Measurements from ENCODE around the gene AFAP1.

AFAP1 gene

DNA sequence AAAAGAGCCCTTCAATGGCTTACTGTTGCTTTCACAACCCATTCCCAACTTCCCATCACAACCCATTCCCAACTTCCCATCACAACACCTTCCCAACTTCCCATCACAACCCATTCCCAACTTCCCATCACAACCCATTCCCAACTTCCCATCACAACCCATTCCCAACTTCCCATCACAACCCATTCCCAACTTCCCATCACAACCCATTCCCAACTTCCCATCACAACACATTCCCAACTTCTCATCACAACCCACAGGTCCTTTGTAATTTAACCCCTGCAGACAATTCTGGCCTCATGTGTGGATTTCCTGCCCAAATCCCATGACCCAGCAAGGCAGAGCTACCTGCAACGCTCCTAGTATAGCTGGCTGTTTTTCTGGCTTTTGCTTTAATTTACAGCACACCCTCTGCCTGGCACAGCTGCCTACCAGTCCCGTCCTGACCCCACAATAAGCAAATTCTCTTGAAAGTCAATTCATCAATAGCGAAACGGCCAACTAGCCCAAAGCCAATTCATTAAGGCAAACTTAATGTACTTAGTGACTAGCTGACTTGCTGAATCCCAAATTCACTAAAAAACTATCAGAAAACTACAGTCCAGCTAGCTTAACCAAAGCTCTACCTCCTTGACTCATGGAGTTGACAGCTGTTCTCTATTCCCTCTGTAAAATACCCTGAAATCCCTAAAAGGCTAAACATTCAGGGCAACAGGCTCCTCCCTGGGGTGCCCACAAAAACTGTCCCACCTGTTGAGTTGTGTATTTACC lies 75.6 kb downstream of the AFAP1 start:
- no peak for DNase-seq (ENCODE audit: low spot score)

DNA sequence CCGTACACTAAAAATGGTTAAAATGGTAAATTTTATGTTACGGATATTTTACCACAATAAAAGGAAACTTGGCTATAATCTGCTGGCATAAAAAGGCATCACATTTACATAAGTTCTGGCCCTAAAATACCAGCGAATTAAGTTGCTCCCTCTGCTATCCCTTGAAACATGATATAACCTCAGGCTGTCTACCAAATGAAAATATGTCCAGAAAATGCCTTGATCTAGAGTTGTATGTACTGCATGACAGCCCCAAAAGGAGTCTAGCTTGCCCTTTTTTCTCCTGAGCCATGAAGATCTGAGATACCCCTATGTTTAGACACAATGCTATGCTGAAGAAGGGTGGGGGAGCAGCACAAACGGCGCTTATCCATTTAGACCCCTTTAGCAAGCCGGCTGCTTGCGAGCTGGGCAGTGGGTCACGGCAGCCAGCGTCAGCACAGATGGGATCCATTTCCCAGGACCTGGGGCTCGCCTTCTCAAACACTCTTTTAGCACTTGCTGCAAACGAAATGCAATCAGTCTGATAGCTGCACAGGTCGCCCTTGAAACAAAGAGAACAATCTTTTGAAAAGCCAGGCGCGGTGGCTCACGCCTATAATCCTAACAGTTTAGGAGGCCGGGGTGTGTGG lies 77.0 kb downstream of the AFAP1 start:
- no peak for DNase-seq (ENCODE audit: low spot score)

DNA sequence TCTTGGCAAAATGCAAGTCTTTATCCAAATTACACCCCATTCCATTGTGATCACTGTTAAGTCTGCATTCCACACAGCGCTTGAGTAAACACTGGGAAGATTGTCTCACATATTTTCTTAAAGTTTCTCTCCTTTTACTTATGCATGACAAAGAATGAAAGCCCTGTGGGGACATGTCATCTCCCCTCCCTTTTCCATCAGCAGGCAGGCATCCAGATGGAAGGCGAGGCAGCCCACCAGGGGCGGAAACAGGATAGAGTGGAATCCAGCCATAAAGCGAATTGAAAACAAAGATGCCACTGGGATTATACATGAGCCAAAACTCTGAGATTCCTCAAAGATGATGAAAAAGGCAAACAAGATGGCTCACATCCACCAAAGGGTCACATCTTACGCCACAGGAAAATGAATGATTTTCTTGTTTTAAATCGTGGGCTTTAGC lies 78.2 kb downstream of the AFAP1 start:
- no peak for DNase-seq (ENCODE audit: low spot score)

DNA sequence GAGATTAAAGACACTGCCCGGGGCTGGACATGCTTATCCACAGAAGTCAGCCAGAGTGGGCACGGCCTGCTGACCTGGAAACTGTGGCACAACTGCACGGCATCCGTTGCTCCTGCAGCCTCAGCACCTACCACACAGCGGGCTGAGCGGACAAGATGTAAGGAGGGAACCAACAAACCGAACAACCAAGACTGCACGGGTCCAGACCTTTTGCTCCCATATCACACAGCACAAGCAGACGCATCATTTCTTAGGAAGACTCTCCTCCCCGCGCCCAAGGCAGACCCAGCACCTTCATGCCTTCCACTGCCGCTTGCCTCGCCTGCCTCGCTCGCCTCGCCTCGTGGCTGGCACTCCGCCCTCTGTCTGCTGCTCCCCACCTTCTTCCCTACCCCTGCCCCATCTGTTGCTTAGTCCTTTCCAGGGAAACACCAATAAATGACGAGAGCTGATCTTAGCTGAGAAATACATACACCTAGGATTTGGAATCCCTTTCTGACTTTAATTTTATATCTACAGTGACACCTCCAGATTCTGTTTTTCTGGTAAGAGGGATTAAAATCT lies 79.0 kb downstream of the AFAP1 start:
- no peak for DNase-seq (ENCODE audit: low spot score)

DNA sequence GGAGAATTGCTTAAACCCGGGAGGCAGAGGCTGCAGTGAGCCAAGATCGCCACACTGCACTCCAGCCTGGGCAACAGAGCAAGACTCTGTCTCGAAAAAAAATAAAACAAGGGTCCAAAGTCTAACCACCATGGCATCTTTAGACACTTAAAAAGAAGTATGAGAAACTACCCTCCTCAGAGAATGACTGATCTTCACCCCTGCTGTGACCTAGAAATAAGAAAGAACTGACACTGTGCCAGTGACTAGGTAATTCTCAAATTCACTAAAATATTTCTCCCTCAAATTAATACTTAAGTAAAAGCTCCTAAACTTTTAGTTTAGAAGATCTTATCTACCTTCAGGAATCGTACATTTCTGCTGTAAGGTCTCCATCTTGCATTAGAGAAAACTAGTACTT lies 80.3 kb downstream of the AFAP1 start:
- DNase-seq (ENCODE audit: low spot score): no peak

DNA sequence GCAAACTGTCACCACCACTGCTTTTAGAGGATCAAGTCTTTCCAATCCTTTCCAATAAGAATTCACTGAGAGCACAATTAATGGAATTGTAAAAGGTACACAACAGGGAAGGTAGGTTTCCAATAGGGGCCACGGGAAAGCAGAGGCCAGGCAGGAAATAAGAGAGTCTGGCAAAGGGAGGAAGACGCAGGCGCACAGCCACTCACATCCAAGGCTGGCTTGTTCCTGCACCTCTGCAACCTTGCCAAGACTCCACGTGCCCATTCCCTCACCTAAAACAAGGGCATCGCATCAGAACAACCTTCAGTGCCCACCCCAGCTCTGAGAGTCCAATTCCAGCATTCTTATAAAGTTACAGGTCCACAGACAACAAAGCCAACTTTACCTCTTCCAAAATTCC lies 81.2 kb downstream of the AFAP1 start:
- DNase-seq (ENCODE audit: low spot score): no peak

DNA sequence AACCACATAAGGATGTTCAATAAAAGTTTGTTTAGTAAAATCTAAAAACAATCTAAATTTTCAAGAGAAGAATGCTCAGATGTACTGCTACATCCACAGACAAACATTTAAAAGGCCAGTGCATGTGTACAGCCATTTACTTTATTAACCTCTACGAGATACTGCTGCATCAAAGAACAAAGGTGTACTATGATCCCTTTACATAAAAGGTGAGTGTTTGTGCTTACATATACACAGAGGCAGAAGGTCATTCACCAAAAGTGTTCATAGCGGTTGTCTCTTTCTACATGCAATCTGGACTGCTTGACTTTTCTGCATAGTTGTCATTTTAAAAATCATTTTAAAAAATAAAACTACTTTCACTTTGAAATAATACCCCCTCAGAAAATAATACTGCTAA lies 81.7 kb downstream of the AFAP1 start:
- no peak for DNase-seq (ENCODE audit: low spot score)

DNA sequence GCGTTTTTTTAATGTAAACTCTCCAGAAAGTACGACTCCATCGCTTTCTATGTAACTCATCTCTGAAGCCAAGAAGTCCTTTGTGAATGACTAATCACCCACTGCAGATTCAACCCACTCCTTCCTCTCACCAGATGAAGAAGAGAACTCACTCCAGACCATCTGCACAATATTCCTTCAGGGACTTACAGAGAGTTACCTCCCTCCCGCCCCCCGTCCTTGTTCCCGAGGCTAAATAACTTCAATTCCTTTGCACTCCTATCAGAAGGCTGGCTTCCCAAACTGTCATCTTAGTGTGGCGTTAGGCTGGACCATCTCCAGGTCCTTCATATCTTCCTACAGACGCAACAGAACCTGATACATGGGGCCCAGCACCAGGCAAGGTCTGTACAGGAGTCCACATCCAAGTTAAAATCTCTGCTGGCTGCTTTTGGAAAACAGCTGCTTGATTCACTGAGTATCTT lies 82.4 kb downstream of the AFAP1 start:
- DNase-seq (ENCODE audit: low spot score): no peak

DNA sequence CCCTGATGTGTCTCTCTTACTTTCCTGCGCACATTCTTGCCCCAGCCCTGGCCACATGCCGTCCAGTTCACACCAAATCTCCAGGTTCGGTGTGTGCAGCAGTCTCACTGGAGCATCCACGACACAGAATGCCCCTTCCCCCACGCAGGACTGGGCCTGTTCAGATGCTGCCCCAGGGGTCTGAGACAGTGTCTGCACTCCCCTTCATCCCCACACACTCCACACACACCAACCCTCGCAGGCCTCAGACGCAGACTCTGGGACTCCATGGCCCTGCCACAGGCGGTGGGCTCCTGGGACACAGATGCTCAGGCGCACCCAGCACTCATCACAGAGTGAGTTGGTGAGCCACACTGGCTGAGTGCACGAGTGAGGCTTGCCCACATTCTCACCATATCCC lies 83.9 kb downstream of the AFAP1 start:
- no peak for DNase-seq (ENCODE audit: low spot score)

DNA sequence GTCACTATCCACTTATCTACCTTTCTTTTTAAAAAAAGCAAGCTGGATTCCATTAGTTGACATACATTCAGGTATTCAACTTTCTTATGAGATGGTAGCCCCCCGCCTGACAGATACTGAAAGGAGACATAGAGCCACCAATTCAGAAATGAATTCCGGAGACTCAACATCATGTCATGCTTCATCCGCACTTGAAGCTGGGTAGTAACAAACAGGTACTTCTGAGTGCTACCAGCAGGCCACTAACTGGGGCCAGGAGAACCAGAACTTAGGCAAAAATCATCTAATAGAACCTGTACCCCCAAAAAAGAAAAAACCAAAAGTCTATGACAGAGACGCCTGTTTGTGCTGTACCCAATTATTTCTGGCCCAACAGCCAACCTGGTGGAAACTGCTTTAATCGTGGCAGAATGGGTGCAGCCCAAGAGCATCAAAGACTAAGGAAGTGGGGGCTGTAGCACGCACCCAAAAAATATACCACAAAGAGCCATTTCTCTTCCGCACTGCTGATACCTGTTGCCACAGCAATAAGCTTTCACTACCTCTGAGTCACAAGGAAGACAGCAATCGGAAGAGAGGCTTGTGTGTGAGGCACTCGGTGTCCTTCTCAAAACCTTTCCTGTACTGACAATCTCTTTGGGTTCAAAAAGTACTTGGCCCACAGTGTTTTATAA lies 84.8 kb downstream of the AFAP1 start:
- no peak for DNase-seq (ENCODE audit: low spot score)

DNA sequence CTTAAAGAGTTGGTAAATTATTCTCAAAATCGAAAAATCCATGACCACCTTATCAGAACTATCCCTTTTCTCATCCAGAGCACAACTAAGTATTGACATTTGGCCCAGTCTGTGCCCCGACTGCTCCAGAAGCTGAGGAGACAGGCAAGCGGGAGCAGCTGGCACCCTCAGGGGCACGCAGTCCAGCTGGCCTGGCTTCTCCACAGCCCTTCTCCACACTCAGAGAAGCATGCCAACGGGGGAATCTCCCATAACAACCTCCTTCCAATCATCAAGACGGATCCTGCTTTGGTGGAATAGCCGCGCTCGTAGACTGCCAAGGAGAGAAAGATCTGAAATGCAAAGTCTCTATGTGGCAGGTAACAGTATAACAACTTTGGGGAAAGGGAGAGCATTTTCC lies 85.4 kb downstream of the AFAP1 start:
- DNase-seq (ENCODE audit: low spot score): no peak

DNA sequence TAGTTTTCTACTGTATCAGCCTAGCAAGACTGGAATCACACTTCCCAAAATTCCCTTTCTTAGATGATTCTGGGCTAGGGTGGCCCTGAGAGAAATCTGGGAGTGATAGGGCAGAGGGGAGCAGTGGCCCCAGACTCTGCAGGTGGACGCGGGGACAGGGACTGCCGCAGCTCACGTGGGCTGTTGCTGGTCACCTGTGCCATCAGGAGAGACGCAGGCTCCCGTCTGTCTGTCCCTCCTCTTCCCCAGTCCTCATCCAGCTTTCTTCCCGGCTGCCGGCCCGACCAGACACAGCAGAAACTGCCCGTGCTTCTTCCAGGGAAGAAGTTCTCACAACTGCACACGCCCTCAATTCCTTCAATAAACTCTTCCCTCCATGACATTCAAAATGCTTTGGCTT lies 86.4 kb downstream of the AFAP1 start:
- no peak for DNase-seq (ENCODE audit: low spot score)

DNA sequence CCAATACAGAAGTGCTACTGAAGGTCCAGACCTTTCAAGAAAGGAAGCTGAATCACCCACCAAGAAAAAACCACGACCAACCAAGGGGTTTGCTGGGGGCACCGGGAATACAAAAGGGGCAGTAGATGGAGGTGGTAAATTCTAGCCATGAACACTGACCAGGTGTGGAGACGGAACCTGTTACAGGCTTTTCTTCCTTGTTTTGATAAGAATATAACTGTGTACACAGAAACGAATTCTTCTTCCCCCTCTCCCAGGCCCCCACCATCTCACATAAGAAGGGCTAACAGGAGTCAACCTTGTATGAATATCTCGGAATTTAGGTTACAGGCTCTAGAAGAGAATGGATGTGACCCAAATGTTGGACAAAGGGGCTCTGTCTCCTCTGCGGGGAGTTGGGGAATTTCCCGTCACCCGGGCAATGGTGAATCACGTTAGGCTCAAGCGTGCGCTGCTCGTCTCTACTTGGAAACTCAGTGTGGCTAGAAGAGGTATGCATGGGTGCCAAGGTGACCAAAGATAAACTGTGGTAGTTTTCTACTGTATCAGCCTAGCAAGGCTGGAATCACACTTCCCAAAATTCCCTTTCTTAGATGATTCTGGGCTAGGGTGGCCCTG lies 87.0 kb downstream of the AFAP1 start:
- DNase-seq (ENCODE audit: low spot score): no peak

DNA sequence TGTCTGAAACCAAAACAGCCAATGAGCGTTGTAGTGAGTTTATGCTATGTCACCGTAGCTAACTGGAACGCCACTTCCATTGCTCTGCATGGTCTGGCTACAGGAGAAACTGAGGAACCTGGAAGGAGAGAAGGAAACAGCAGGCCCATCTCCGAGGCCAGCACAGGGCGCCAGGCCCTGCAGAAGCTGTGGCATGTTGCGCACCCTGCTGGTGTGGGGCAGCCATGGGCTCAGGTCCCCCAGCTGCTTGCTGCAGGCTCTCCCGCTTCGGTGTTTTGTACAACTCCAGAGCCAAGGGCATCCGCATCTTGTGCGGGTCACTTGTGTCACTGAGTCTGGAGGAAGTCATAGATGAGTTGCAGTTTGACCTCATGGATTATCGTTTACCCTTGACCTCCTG lies 89.2 kb downstream of the AFAP1 start:
- DNase-seq (ENCODE audit: low spot score): no peak

DNA sequence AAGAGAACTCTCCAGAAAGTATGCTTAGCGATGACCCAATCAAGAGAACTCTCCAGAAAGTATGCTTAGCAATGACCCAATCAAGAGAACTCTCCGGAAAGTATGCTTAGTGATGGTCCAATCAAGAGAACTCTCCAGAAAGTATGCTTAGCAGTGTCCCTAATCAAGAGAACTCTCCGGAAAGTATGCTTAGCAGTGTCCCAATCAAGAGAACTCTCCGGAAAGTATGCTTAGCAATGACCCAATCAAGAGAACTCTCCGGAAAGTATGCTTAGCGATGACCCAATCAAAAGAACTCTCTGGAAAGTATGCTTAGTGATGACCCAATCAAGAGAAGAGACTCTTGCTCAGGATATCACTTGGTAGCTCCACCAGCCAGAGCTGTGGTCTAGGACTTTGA lies 92.5 kb downstream of the AFAP1 start:
- DNase-seq (ENCODE audit: low spot score): no peak

DNA sequence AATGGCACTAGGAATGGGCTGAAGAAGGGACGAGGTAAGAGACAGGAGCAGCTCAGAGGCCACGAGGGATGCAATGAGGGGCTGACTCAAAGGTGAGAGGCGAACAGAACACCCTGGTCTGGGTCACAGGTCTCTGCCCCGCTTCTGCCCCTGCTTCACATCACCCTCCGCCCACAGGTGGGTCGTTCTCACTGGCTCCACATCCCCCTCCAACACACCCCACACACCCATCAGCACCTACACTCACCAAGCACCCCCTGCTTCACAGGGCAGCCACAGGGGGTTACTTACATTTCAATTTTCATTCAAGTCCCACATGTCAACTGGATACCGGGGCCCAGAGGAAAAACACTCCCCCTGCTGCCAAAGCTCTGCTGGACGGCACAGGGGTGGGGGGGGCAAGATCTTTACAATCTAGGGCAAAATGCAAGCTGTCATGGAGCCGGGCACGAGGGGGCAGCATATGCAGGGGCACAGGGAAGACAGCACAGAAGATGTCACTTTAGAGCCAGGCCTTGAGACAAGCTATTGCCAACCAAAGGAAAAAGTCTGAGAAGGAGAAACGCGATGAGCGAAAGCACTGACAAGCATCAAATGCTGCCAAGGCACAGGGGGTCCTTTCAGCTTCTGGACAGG lies 94.0 kb downstream of the AFAP1 start:
- no peak for DNase-seq (ENCODE audit: low spot score)

DNA sequence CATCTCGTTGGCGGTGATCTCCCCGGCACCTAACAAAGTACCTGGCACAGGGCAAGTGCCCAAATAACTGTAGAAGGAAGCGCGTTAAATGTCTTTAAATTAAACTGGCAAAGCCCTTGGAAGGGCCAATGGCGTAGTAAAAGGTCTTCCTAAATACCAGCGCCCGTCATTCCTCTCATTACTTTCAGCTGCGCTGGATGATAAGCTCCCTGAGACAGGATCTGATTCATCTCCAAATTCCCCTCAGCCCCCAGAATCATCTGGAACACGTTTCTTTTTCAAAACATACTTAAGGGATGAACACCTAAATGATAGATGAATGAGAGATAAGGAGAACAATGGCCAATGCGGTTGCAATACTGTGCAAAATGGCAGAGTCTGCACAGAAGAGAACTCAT lies 95.1 kb downstream of the AFAP1 start:
- DNase-seq (ENCODE audit: low spot score): no peak

DNA sequence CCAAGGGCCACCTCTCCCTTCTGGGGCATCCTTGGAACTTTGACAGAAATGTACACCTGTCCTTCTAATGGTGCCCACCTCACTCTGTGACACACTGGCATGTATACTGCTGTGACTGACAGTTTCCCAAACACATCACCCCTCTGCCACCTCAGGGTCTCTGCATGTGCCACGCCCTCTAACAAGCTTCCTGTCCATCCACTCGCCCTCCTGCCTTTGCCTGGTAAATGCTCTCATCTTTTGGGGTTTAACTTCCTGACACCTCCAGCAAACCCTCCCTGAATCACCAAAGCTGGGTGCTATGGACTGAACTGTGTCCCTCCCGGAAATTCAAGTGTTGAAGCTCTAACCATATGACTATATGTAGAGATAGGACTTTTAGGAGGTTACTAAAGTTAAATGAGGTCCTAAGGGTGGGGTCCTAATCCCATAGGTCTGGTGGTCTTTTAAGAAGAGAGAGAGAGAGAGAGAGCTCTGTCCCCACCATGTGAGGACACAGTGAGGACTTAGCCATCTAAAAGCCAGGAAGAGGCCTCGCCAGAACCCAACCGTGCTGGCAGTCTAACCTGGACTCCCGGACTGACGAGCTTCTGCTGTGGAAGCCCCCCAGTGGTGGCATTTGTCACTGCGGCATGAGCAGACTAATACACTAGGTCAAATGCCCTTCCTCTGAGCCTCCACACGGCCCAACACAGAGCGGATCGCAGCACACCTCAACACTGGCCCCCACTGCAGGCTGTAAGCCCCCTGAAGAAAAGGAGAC lies 95.6 kb downstream of the AFAP1 start:
- peak; percentile 71 for DNase-seq (ENCODE audit: low spot score)

DNA sequence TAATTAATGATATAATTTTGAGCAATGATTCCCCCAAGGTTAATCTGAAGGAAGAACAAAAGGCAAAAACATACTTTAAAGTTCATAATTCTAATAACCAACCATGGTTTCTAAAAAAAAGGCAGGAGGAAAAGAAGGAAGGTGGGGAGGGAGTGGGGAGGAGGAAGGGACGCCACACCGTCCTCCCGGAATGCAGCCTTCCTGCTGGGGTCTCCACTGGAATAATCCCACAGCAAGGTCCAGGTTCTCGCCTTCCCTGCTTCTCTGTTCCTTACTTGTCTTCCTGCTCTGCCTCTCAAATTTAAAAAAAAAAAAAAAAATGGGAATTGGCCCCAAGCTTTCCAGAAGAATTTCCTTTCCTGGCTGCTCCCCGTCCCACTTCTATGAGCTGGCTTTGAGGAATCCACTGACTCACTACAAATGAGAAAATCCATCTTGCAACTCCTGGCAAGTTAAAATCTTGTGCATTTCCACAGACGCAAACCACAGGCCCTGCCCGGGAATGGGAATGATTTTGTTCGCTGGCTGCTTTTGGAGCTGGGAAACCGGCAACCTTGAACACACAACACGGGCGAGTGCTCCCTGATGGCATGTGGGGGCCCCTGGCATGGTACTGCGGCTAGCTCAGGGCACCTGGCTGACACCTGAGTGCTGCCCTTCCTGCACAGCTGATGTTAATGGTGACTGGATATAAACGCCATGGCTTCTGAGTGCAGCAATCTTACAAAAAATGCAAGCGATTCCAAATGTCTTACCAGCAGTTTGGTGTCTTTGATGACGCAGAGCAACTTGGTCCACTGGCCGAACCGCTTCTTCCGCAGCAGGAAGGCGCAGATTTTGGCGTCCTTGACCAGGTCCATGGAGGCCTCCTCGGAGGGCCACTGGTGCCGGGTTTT lies 97.0 kb downstream of the AFAP1 start:
- no peak for DNase-seq (ENCODE audit: low spot score)

DNA sequence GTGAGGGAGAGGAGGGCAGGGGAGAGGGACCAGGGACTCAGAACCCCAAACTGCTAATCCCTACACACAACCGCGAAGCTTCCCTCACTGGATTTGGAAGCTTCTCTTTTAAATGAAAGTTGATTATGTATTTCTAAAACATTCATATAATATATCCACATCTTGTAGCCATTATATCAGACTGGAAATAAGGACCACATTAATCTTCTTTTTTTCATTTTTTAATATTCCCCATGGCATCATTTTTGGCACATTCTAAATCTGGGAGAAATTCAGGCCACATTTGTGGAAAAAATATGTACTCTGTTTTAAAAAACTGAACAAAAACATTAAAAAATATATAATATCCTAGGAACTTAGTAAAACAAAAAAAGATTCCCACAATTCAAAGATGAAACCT lies 97.8 kb downstream of the AFAP1 start:
- no peak for DNase-seq (ENCODE audit: low spot score)

Measured in HuH-7 (cell line).